Superior temporal gyrus (tissue), 1 donor: ENCODE measurements around the gene KHSRP.
A peak's percentile ranks its signal among the peaks of the same experiment; 100 is the strongest.

ENCODE experiments used
- DNase-seq: peaks from one replicate; pipeline ENCODE4 v3.0.0-alpha.2; 2016; ENCODE audit errors: extremely low spot score

The KHSRP gene

DNA sequence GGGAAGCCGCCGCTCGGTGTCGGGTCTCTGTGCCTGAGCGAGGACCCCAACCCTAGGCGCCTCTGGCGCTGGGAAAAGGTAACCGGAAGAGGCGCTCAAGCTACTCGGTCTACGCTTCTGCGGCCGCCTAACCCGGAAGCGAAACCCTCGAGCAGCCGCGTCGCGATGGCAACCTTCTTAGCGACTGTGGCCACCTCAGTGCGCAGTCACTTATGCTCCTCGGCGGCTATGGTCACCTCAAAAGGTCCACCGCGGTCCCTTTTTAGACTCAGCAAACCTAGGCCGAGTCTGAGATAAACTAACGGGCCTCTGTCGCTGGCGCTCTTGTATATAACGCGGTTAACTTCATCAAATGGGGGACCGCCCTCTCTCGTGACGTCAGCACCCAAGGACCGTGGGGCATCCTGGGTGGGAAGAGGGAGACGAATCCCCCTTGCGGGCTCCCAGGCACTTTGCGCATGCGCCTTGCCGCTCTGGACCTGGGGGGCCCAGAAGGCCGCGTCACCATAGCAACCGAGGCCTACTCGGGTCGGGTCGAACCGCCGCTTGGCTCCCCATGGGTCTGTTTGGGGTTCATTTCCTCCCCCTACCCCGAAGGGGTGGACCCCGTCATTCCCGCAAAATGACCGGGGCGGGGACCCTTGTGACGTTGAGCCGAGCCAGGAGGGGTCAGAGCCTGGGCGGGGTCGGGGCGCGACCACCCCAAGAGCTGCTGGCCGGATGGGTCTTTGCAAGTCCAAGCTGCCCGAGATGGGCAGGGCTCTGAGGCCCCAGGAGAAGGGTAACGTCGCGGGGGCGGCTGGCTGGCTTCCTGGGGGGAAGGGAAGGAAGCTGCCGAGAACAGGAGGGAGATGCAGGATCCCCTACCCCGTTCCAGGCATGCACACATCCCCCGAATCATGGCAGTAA is 31.3 kb downstream of the KHSRP start, which contains the start of gene GTF2F1:
Gene GTF2F1 (minus strand): TSS at position 91 of the 909 bp plus-strand sequence. CDS start 169 bp downstream, outside the sequence.
- DNase-seq, result peak; percentile 98

DNA sequence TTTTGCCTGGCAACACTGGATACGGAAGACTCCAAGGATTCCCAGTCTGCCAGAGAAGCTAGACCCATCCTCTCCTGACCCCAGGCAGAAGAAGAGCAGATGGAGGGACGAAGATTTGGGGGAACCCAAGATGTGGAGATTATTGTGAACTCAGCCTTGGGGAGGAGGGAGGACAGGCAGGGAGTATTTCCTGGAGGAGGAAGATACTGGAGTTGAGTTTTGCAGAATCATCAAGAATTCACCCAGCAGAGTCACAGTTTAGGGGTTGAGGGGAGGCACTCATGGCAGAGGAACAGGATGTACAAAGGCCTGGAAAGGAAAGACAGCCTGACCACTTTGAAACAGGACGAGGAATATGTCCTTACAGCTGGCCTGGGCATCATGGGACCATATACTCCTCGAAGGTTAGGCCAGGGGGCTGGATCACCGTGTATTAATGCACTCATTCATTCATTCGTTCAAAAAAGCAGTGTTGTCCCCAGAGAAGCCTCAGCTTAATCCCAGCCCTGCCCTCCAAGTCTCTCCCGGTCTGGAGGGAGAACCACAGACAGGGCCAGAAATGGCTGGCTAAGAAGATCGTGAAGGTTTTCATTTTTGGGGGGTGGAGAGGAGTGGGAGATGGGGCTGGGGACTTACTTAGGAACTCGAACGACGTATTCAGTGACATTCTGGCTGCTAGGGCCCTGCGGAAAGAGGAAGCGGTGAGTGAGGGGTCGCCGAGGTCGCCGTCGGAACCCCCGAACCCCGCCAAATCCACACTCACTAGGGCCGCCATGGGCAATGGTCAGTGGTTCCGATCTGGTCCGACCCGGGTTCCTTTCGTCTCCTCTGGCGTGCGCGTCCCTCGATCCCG is 32.2 kb downstream of the KHSRP start:
- no peak for DNase-seq

DNA sequence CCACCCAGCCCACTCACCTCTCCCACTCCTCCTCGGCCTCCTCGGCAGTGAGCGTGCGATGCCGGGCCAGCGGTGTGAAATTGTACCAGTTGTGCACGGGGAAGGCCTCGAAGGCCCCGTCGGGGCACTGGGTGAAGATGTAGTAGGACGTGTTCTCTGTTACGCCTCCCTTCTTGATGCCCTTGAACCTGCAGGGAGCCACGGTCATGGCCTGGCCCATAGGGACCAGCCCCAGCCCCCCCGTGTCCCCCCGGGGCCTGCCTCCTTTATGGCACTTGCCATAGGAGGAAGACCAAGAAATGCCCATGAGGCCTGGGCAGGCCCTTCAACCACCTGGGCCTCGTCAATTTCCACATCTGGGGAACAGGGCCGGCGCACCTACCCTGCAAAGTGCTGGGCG is 37.2 kb downstream of the KHSRP start:
- no peak for DNase-seq

DNA sequence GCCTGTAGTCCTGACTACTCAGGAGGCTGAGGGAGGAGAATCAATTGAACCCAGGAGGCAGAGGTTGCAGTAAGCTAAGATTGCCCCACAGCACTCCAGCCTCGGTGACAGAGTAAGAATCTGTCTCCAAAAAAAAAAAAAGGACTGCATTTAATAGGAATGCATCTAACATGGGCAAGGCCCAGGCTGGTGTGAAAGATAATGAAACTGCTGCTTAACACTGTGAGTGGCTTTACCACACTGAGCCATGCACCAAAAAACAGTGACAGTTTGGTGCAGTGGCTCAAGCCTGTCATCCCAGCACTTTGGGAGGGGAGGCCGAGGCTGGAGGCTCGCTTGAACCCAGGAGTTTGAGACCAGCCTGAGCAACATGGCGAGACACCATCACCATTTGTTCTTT is 40.2 kb downstream of the KHSRP start:
- DNase-seq, result no peak

DNA sequence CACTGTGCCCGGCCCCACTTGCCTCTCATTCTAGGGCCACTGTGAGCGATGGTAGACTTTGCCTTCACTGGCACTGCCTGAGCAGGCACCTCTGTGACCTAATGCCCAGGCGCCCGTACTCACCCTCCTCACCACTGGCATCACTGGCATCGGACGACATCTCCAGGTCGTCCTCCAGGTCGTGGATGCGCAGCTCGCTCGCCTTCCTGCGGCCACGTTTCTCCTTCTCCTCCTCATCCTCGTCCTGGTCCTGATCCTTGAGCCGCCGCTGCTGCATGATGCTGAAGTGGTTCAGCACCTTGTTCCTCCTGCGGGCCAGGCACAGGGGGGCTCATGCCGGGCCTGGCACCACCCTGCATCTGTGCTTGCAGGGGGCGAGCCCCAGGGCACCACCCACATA is 41.4 kb downstream of the KHSRP start:
- DNase-seq, result no peak

DNA sequence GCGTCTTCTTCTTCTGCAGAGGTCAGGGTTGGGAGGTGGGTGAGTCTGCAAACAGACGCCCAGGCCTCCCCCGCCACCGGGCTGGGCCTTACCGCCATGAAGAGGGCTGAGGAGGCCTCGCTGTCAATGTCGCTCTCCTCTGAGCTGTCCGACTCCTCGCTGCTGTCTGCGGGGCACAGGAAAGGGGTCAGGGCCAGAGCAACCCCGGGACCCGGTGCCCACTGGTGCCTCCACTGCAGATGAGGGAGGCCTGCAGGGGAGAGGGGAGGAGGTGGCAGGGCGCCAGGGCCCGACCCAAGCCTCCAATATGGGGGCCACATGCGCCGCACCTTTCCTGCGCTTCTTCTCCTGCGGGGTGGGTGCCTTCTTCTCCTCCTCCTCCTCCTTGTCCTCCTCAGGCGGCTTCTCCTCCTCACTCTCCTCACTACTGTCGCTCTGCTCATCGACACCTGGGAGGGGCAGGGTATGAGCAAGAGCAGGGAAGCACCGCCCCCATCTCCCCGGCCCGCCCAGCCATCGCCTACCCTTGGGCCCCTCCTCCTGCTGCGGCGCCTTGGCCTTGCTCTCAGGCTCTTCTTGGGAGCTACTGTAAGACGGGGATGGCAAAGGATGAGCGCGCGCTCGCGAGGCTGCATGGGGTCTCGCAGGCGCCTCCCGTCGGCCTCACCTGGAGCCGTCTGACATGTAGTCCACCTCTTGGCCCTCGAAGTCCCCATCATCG is 43.4 kb downstream of the KHSRP start:
- no peak for DNase-seq

DNA sequence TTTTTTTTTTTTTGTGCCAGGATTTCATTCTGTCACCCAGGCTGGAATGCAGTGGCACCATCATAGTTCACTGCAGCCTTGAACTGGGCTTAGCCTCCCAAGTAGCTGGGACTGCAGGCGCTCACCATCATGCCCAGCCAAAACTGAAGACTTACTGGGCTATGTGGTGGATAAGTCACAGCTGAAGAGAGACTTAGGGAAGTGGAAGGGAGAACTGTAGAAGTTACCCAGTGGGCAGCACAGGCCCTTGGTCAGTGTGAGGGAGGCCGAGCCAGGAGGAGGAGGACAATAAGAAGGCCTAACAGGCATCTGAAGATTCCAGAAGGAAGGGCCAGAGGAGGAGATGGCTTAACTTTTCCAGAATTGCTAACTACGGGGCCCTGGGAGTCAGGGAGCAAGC is 44.9 kb downstream of the KHSRP start:
- no peak for DNase-seq

DNA sequence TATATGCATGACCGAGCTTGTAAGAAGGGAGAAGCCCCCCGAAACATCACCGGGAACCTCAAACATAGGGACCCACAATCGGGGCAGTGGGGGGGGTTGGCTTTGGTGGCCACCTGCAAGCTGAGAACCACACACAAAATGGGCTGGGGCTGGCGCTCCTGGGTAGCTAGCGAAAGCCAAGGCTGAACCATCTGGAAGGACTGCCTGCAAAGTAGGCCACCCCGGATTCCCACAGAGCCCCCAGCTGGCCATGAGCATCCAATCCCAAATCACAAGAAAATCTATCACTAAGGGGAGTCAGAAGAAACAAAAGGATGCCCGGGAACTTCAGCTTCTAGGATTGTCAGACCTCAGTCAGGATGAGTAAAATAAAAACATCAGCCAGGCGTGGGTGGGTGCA is 46.1 kb downstream of the KHSRP start:
- DNase-seq, result no peak

DNA sequence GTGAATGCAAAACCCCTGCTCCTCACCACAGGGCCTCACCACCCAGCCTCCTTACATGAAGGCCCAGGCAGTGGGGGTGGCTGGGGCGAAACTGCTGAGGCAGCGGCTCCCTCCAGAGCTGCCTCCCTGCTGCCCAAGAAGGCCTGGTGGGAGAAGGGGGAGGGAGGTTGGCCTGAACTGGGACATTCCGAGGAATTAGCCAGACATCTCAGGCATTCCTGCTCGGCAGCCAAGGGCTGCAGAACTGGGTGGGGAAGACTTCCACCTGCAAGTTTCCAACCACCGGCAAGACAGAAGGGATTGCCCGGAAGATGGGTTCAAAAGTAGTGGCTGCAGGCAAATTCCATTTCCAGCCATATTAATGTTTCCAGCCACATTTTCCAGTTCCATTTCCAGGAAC is 46.6 kb downstream of the KHSRP start:
- DNase-seq, result no peak

DNA sequence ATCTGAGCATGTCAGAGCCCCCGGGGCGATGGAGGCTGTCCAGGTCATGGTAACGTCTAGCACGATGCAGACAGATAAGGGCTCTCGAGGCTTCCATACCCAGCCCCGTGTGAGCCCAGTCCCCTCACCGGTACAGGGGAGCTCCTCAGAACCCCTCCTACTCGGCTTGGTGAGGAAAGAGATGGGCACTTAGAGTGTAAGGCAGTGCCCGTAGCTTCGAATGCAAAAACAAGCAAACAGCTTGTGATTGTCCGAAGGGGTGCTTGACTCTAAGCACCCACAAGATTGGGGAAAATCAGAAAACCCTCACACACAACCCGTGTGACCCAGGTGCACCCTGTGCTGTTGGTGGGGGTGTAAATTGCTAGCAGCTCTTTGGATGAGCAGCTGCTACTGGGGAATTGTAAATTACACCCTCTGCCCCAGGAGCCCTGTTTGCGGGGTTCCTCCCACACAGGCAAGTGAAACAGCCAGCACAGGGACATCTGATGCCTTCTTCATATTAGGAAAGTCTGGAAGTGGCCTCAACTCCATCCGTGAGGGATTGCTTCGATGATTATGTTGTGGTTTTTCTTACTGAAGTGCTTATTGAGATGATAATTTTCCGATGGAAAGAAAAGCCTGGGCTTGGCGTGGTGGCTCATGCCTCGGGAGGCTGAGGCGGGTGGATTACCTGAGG is 48.0 kb downstream of the KHSRP start:
- DNase-seq, result no peak

DNA sequence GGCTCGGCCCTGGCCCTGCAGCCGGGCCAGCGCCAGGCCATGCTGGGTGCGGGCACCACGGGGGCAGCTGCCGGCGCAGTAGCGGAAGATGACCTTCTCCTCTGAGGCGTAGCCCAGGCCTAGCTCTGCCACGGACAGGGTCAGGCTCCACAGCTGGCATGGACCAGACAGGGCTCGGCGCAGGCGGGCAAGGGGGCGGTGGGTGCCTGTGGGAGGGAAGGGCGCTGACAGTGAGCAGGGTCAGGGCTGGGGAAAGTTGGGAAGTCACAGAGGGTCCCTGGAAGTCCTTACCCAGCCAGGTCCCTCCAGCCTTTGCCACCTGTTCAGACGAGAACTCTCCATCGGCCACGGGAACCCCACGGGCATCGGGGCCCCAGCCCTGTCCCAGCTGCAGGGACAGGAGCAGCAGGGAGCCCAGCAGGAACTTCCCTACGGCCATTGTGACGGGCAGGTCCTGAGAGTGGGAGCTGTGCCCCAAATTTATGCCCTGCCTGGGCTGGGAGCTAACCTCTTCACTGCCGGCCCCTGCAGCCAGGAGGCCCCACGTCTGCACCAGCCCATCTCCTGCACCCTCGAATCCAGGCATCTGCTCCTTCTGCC is 49.1 kb downstream of the KHSRP start, which contains the start of gene PSPN:
Gene PSPN (minus strand): TSS at position 523 of the 600 bp plus-strand sequence. CDS start 84 bp downstream, at position 439.
- DNase-seq, result no peak

DNA sequence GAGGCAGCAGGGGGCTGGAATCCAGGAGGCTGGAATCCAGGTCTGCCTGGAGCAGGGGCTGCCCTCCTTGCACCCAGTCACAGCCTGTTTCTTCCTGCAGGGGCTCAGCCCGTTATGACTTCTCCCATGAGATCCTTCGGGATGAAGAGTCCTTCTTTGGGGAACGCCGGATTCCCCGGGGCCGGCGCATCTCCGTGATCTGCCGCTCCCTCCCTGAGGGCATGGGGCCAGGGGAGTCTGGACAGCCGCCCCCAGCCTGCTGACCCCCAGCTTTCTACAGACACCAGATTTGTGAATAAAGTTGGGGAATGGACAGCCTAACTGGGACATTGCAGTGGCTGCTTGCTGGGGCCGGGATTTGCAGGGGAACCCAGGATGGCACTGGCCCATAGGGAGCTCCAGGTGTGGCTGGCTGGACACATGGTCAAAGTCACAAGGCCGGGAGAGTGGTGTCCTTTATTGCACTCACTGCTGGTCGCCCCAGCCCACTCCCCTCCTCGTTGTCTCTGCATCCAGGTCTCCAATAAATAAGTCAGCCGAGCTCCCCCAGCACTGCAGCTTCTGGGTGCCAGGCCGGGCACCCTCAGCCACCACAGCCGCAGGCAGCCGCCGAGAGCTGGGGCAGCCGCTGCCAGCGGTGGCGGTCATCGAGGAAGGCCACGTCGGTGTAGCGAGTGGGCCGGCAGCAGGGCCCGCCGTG is 49.8 kb downstream of the KHSRP start:
- DNase-seq, result no peak

DNA sequence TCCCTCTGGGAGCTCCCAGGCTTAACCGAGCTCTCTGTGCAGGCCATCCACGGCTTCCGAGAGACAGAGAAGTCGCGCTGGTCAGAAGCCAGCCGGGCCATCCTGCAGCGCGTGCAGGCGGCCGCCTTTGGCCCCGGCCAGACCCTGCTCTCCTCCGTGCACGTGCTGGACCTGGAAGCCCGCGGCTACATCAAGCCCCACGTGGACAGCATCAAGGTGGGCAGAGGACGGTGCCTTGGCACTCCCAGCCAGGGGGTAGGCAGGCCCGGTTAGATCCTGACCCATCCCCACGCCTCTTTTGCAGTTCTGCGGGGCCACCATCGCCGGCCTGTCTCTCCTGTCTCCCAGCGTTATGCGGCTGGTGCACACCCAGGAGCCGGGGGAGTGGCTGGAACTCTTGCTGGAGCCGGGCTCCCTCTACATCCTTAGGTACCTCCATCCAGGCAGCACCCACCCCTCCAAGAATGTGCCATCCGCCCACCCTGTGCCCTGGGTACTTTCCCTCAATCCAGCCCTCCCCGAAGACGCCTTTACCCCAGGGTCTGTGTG is 50.4 kb downstream of the KHSRP start:
- no peak for DNase-seq

DNA sequence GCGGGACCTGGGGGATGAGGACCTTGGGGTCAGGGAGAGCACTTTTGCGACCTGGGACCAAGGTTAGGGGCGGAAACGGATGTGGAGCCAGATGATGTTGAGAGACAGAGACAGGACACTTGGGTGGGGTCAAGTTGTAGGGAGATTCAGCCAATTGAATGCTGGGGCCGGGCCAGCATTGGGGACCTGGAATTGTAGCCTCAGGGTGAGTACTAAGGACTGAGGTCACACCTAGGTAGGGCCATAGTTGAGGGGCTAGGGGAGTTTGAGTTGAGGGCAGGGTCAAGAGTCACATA is 50.9 kb downstream of the KHSRP start:
- DNase-seq, result no peak

DNA sequence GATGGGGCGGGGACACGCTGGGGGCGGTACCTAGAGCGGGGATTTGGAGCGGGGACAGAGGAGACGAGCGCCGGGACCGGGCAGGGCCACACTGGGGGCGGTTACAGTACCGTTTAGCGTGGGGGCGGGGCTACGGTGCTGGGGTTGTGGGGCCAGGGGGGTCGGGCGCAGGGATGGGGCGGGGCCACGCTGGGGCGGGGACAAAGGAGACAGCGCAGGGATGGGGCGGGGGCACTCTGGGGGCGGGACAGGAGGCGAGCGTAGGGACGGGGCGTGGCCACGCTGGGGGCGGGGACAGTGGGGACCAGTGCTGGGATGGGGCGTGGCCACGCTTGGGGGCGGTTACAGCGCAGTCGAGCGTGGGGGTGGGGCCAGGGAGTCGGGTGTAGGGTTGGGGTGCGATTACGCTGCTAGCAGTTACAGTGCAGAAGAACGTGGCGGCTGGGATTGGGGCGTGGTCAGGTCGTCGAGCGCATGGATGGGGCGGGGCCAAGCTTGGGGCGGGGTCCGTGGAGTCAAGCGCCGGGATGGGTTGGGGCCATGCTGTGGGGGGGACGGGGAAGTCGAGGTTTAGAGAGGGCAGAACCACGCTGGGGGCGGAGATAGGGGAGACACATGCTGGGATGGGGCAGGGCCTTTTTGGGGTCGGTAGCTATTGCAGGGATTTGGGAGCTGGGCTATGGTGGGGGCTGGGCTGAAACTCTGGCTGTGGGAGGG is 51.4 kb downstream of the KHSRP start:
- DNase-seq, result peak; percentile 90

DNA sequence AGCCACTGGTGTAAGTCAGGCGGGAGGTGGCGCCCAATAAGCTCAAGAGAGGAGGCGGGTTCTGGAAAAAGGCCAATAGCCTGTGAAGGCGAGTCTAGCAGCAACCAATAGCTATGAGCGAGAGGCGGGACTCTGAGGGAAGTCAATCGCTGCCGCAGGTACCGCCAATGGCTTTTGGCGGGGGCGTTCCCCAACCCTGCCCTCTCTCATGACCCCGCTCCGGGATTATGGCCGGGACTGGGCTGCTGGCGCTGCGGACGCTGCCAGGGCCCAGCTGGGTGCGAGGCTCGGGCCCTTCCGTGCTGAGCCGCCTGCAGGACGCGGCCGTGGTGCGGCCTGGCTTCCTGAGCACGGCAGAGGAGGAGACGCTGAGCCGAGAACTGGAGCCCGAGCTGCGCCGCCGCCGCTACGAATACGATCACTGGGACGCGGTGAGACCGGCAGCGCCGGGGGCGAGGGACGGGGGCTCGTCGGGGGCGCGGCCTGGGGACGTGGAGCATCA is 52.0 kb downstream of the KHSRP start, which contains the start of gene ALKBH7:
Gene ALKBH7 (plus strand): TSS at position 201 of the 502 bp plus-strand sequence. CDS start 27 bp downstream, at position 228.
- peak; percentile 100 for DNase-seq

DNA sequence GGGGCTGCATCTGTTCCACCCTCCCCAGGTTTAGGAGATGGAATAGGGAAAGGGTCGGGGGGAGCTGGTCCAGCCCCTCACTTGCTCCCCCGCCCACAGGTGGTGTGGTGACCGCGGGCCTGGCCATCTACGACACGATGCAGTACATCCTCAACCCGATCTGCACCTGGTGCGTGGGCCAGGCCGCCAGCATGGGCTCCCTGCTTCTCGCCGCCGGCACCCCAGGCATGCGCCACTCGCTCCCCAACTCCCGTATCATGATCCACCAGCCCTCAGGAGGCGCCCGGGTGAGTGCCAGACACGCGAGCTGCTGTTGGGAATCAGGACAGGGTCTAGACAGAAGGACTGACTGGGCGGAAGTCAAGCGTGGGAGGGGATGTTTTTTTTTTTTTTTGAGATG is 60.3 kb downstream of the KHSRP start:
- DNase-seq, result no peak
